Uterus (tissue), 2 donors: ENCODE measurements around the gene SLC35B1.

Experiments used
- POLR2A ChIP-seq, 2 donors: fragments of 450-650 bp; IDR thresholded peaks; one replicate each; pipeline ENCODE4 v1.6.1; 2016; ENCODE audit warnings: antibody characterized with exemption in 2 of 2, mild to moderate bottlenecking in 1 of 2, moderate library complexity in 1 of 2
- TF ChIP-seq, protein P1 (sequence below), 4 experiments: fragments of 200-600 bp in 2 of 4; fragments of 450-650 bp in 2 of 4; sonication (generic) in 2 of 4; IDR thresholded peaks; one replicate each; pipeline ENCODE4 v1.5.1; 2016 to 2019; ENCODE audit warnings: antibody characterized with exemption in 4 of 4, mild to moderate bottlenecking in 2 of 4, moderate library complexity in 1 of 4

DNA sequence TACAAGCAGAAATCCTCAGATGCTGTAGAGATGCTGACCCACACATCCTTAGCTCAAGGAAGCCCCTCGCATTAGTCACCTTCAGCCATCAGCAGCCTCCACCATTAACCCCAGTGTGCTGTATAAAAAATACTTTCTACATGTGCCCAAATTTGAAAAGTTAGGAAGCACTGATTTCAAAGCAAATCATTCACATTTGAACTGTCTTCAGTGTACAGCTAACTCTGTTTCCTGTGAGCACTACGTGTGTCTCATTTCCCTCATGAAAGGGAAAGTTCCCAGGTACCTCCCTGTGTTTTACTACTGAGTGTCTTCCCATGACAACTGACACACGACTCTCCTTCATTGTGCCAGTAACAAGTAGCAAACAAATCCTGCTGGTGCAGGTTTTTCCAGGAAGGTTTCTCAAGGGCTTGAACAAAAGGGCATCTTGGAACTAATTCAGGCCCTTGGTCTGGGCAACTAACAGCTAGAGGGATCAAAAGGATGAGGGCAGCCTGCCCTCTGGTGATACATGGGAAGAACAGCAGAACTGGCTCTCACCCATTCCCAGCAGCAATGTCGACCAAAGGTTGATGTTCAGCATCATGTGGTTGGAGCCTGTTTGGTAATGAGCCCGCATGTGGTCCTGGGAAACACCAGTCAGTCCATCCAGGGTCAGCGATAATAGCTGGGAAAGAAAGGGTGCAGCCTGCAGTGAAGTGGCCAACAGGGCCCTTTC lies 4.0 kb downstream of the SLC35B1 start:
- TF ChIP-seq POLR2A (IDR thresholded peaks at IDR 0.05), result no peak
- TF ChIP-seq, protein P1, sequence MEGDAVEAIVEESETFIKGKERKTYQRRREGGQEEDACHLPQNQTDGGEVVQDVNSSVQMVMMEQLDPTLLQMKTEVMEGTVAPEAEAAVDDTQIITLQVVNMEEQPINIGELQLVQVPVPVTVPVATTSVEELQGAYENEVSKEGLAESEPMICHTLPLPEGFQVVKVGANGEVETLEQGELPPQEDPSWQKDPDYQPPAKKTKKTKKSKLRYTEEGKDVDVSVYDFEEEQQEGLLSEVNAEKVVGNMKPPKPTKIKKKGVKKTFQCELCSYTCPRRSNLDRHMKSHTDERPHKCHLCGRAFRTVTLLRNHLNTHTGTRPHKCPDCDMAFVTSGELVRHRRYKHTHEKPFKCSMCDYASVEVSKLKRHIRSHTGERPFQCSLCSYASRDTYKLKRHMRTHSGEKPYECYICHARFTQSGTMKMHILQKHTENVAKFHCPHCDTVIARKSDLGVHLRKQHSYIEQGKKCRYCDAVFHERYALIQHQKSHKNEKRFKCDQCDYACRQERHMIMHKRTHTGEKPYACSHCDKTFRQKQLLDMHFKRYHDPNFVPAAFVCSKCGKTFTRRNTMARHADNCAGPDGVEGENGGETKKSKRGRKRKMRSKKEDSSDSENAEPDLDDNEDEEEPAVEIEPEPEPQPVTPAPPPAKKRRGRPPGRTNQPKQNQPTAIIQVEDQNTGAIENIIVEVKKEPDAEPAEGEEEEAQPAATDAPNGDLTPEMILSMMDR (IDR thresholded peaks at IDR 0.05), result peak in 3 of 4 experiments; percentile 5 to 46 (median 40)
